Measurements from ENCODE around the gene ADGRF4. TPM values are rescaled to one million over a fixed set of nuclear protein-coding genes. Genes with fewer than 3 reads are reported as not detected.

Gene ADGRF4
- total RNA-seq, 4 donors from 2014 or later: 0.17 to 0.46 TPM; not detected in 2

DNA sequence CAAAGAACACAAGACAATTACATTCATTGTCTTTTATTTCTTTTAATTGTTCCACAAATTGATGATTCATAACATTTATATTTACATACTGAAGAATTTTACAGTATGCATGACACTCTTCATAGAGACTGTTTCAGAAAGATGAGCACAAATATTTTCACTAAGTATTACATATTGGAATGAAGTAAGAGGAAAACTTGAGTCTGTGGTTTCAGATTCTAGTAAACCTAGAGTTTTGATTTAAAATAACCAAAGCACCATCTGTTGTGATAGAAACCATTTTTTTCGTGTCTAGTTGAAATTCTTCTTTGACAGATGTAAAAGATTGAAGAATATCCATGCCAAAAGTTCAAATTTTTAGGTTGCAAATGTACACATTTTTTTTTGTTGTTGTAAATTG lies 51.4 kb downstream of the ADGRF4 start:
- no peaks in the 10 kb centered on the region for H3K36me3 ChIP-seq
- H3K27me3 ChIP-seq: no peaks in the 10 kb centered on the region
- ATAC-seq: no peak
- WGBS, 2 donors (ENCODE audit: low coverage in 1 of 2): 31 to 52% methylated on average over 1 of the region's 1 CpG
- H3K27ac ChIP-seq: no peak overlapping the region
- no peak overlapping the region for H3K4me3 ChIP-seq
- TF ChIP-seq POLR2A (IDR thresholded peaks at IDR 0.05) (no peak), POLR2AphosphoS5 (IDR thresholded peaks at IDR 0.05) (no peak), EP300 (IDR thresholded peaks at IDR 0.05) (no peak)
- TF ChIP-seq, protein P1, sequence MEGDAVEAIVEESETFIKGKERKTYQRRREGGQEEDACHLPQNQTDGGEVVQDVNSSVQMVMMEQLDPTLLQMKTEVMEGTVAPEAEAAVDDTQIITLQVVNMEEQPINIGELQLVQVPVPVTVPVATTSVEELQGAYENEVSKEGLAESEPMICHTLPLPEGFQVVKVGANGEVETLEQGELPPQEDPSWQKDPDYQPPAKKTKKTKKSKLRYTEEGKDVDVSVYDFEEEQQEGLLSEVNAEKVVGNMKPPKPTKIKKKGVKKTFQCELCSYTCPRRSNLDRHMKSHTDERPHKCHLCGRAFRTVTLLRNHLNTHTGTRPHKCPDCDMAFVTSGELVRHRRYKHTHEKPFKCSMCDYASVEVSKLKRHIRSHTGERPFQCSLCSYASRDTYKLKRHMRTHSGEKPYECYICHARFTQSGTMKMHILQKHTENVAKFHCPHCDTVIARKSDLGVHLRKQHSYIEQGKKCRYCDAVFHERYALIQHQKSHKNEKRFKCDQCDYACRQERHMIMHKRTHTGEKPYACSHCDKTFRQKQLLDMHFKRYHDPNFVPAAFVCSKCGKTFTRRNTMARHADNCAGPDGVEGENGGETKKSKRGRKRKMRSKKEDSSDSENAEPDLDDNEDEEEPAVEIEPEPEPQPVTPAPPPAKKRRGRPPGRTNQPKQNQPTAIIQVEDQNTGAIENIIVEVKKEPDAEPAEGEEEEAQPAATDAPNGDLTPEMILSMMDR (IDR thresholded peaks at IDR 0.05): no peak
- no peaks in the 10 kb centered on the region for H3K4me1 ChIP-seq
- H3K9me3 ChIP-seq: no peaks in the 10 kb centered on the region

DNA sequence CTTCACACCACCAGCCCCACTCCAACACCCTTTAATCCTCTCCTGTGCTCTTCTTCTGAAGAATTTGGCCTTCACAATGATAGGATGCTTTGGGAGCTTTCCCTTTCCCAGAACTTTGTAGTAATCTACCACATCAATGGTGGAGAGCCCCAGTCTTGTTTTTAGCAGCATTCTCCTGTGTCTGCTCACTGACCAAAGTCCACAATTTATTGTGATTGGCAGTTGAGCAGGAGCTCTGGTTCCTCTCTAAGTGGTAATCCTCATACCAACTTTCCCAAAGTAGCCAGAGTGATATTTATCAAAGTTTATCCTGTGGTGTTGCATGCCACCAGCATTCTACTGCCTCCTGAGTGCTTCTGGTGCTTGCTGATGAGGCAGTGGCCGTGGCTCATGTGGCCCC lies 54.4 kb downstream of the ADGRF4 start:
- H3K4me1 ChIP-seq: no peaks in the 10 kb centered on the region
- no peaks in the 10 kb centered on the region for H3K27me3 ChIP-seq
- TF ChIP-seq POLR2A (IDR thresholded peaks at IDR 0.05) (no peak), EP300 (IDR thresholded peaks at IDR 0.05) (no peak)
- H3K9me3 ChIP-seq: no peaks in the 10 kb centered on the region
- WGBS, 2 donors (ENCODE audit: low coverage in 1 of 2): 25 to 71% methylated on average over 1 of the region's 1 CpG
- H3K4me3 ChIP-seq: no peak overlapping the region
- no peak overlapping the region for H3K27ac ChIP-seq
- no peak for ATAC-seq
- no peaks in the 10 kb centered on the region for H3K36me3 ChIP-seq

DNA sequence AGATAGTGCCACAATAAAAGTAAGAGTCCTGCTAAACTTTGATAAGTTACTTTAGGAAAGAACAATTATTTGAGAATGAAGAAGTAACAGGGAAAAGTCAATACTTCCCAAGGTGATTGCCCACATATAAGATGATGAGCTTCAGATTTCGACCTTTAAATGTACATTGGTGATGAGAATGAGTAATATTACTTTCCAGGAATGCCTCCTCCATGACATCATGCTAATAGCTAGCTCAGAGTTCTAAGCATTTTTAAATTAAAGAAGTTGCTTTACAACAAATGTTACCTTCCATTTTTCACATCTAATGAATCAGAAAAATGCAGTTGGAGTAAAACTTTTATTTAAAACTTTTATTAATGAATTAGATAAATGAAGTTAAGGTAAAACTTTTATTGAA lies 61.0 kb downstream of the ADGRF4 start:
- H3K27ac ChIP-seq: no peak overlapping the region
- H3K36me3 ChIP-seq: no peaks in the 10 kb centered on the region
- H3K4me3 ChIP-seq: no peak overlapping the region
- H3K27me3 ChIP-seq: no peaks in the 10 kb centered on the region
- 45 to 71% methylated on average over 1 of the region's 1 CpG for WGBS, 2 donors (ENCODE audit: low coverage in 1 of 2)
- H3K9me3 ChIP-seq: no peaks in the 10 kb centered on the region
- TF ChIP-seq POLR2AphosphoS5 (IDR thresholded peaks at IDR 0.05): no peak
- TF ChIP-seq EP300 (IDR thresholded peaks at IDR 0.05): no peak
- no peak for TF ChIP-seq POLR2A (IDR thresholded peaks at IDR 0.05)
- TF ChIP-seq, protein P1 (IDR thresholded peaks at IDR 0.05): no peak
- no peak for ATAC-seq
- H3K4me1 ChIP-seq: no peaks in the 10 kb centered on the region

DNA sequence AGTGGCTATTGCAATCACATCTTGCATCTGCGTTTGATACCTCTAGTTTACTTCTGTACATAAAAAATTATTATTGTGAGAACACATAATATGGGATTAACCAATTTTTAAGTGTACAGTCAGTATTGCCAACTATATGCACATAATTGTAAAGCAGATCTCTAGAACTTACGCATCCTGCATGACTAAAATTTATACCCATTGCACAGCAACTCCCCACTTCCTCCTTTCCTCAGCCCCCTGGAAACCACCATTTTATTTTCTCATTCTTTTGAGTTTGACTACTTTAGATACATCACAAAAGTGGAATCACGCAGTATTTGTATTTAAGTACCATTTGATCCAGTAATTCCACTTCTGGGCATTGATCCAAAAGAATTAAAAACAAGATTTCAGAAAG lies 64.1 kb downstream of the ADGRF4 start:
- Histone ChIP-seq H3K27me3 (no peaks in the 10 kb centered on the region), H3K36me3 (no peaks in the 10 kb centered on the region)
- 78 to 97% methylated on average over 3 of the region's 3 CpGs for WGBS, 2 donors (ENCODE audit: low coverage in 1 of 2)

DNA sequence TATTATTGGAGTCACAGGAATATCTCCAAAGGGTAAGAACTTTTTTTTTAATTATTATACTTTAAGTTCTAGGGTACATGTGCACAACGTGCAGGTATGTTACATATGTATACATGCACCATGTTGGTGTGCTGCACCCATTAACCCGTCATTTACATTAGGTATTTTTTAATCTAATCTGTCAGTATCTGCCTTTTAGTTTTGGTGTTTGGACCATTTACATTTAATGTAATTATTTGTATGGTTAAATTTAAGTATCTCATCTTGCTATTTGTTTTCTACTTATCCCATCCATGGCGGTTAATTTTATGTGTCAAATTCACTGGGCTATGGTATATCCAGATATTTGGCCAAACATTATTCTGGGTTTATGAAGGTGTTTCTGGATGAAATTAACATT lies 68.1 kb downstream of the ADGRF4 start:
- no peak for TF ChIP-seq EP300 (IDR thresholded peaks at IDR 0.05)
- no peak for ATAC-seq
- Histone ChIP-seq H3K9me3 (peaks cover 0 to 6% (median 0%) of the 10 kb centered on the region in 3 donors), H3K36me3 (no peaks in the 10 kb centered on the region), H3K27ac (no peak overlapping the region), H3K4me3 (no peak overlapping the region), H3K4me1 (no peaks in the 10 kb centered on the region), H3K27me3 (no peaks in the 10 kb centered on the region)
- 94 to 100% methylated on average over 3 of the region's 3 CpGs for WGBS, 2 donors (ENCODE audit: low coverage in 1 of 2)

More for the DNA sequence above, 64.1 kb downstream of the ADGRF4 start:
- ATAC-seq: no peak
- Histone ChIP-seq H3K9me3 (peaks cover 0 to 6% (median 0%) of the 10 kb centered on the region in 3 donors), H3K4me3 (no peak overlapping the region), H3K27ac (no peak overlapping the region), H3K4me1 (no peaks in the 10 kb centered on the region)
- TF ChIP-seq EP300 (IDR thresholded peaks at IDR 0.05) (no peak), POLR2AphosphoS5 (IDR thresholded peaks at IDR 0.05) (no peak), POLR2A (IDR thresholded peaks at IDR 0.05) (no peak)
- TF ChIP-seq, protein P1 (IDR thresholded peaks at IDR 0.05): no peak

DNA sequence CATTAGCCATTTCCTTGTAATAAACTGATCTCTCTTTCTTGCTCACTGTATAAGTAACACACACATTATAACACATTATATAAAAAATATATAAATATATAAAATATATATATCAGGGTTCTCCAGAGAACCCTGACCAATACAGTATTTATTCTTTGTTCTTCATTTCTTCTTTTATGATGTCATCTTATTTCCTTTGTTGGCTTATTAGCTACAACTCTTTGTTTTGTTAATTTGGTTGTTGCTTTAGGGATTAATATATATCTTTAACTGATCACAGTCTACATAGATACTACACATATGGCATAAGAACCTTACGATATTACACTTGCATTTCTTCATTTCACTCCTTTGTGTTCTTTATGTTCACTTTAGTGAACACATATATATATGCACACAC lies 68.7 kb downstream of the ADGRF4 start:
- no peak for ATAC-seq
- Histone ChIP-seq H3K4me3 (no peak overlapping the region), H3K4me1 (no peaks in the 10 kb centered on the region), H3K36me3 (no peaks in the 10 kb centered on the region), H3K9me3 (peaks cover 0 to 6% (median 0%) of the 10 kb centered on the region in 3 donors), H3K27me3 (no peaks in the 10 kb centered on the region), H3K27ac (no peak overlapping the region)
- WGBS, 2 donors (ENCODE audit: low coverage in 1 of 2): 33 to 100% methylated on average over 1 of the region's 1 CpG
- TF ChIP-seq POLR2AphosphoS5 (IDR thresholded peaks at IDR 0.05) (no peak), EP300 (IDR thresholded peaks at IDR 0.05) (no peak), POLR2A (IDR thresholded peaks at IDR 0.05) (no peak)
- TF ChIP-seq, protein P1 (IDR thresholded peaks at IDR 0.05): no peak
